MM.1S (cell line): Measurements from ENCODE around the gene MCHR1.

Experiments used
- DNase-seq: peaks from one replicate; pipeline ENCODE4 v3.0.0-alpha.2; 2015
- H2AFZ ChIP-seq: fragments of 300-600 bp; sonication (generic); 2 replicates; pipeline ENCODE4 v1.6.0; 2016; ENCODE audit warnings: antibody characterized with exemption, low read length
- H3F3A ChIP-seq: fragments of 300-600 bp; sonication (generic); 2 replicates; pipeline ENCODE4 v1.6.1; 2016; ENCODE audit warnings: mild to moderate bottlenecking, antibody characterized with exemption, low read length, moderate library complexity, mixed read lengths; ENCODE audit not compliant: insufficient read depth
- H3K27ac ChIP-seq: fragments of 300-600 bp; sonication (generic); 2 replicates; pipeline ENCODE4 v1.5.1; 2016; ENCODE audit warnings: mild to moderate bottlenecking, low read length
- H3K27me3 ChIP-seq: fragments of 300-600 bp; sonication (generic); replicated peaks from 2 replicates; pipeline ENCODE4 v1.6.0; 2016; ENCODE audit warnings: low read length; ENCODE audit not compliant: insufficient read depth
- H3K36me3 ChIP-seq: fragments of 300-600 bp; sonication (generic); replicated peaks from 2 replicates; pipeline ENCODE4 v1.6.1; 2016; ENCODE audit warnings: mild to moderate bottlenecking, low read length, mixed read lengths; ENCODE audit not compliant: insufficient read depth
- H3K4me1 ChIP-seq: fragments of 300-600 bp; sonication (generic); 2 replicates; pipeline ENCODE4 v1.6.1; 2016; ENCODE audit warnings: low read length, mixed read lengths
- H3K4me2 ChIP-seq: fragments of 300-600 bp; sonication (generic); 2 replicates; pipeline ENCODE4 v1.6.0; 2016; ENCODE audit warnings: low read depth, low read length
- H3K4me3 ChIP-seq: fragments of 300-600 bp; sonication (generic); 2 replicates; pipeline ENCODE4 v1.5.1; 2016; ENCODE audit warnings: low read length, mixed read lengths
- H3K79me2 ChIP-seq: fragments of 300-600 bp; sonication (generic); 2 replicates; pipeline ENCODE4 v1.6.1; 2016; ENCODE audit warnings: mixed run types, low read length, mixed read lengths
- H3K9ac ChIP-seq: fragments of 300-600 bp; sonication (generic); 2 replicates; pipeline ENCODE4 v1.6.1; 2016; ENCODE audit warnings: low read length, mixed read lengths
- H3K9me2 ChIP-seq: fragments of 300-600 bp; sonication (generic); replicated peaks from 2 replicates; pipeline ENCODE4 v1.6.1; 2016; ENCODE audit warnings: mild to moderate bottlenecking, low read length, mixed read lengths; ENCODE audit not compliant: insufficient read depth
- H3K9me3 ChIP-seq: fragments of 300-600 bp; sonication (generic); replicated peaks from 2 replicates; pipeline ENCODE4 v1.6.1; 2016; ENCODE audit warnings: mild to moderate bottlenecking, low read length, mixed read lengths; ENCODE audit not compliant: insufficient read depth
- H4K20me1 ChIP-seq: fragments of 300-600 bp; sonication (generic); 2 replicates; pipeline ENCODE4 v1.6.1; 2016; ENCODE audit warnings: mild to moderate bottlenecking, low read length, moderate library complexity, mixed read lengths; ENCODE audit not compliant: insufficient read depth
- CTCF ChIP-seq: fragments of 300-600 bp; sonication (generic); IDR thresholded peaks from 2 replicates; pipeline ENCODE4 v1.5.1; 2016; ENCODE audit warnings: antibody characterized with exemption, low read length, mixed read lengths
- EZH2 ChIP-seq: fragments of 300-600 bp; sonication (generic); optimal IDR thresholded peaks from 2 replicates; pipeline ENCODE3; 2017; ENCODE audit warnings: low read depth, mild to moderate bottlenecking, antibody characterized with exemption, low read length, mixed read lengths
- EZH2phosphoT487 ChIP-seq: fragments of 300-600 bp; sonication (generic); IDR thresholded peaks from 2 replicates; pipeline ENCODE4 v1.6.1; 2018; ENCODE audit warnings: antibody characterized with exemption, low read length

The MCHR1 gene

GRCh38 chr22:40679249-40679963 lies at the start of gene MCHR1:
TSS of gene MCHR1 (plus strand) at chr22:40679484. CDS start at chr22:40679653, 169 bp downstream.
- Histone ChIP-seq H3F3A (no peaks in the 10 kb centered on the region), H3K9me3 (no peaks in the 10 kb centered on the region), H3K9ac (no peak within 1 kb of the TSS), H3K4me2 (no peak within 1 kb of the TSS), H3K79me2 (no peaks in the 10 kb centered on the region), H3K4me1 (no peaks in the 10 kb centered on the region), H3K27ac (no peak within 1 kb of the TSS), H3K36me3 (no peaks in the 10 kb centered on the region), H4K20me1 (no peaks in the 10 kb centered on the region), H3K4me3 (no peak within 1 kb of the TSS), H3K27me3 (peaks cover 10% of the 10 kb centered on the region), H2AFZ (no peak within 1 kb of the TSS), H3K9me2 (no peaks in the 10 kb centered on the region)
- TF ChIP-seq EZH2, result no peak
- no peak for TF ChIP-seq CTCF
- no peak for TF ChIP-seq EZH2phosphoT487
- no peak for DNase-seq

- H4K20me1 ChIP-seq, result 0 out of 2 replicates have a peak, but pooled peaks cover 6% of the 10 kb centered on the region
- H3K9me3 ChIP-seq, result no peaks in the 10 kb centered on the region
- no peaks in the 10 kb centered on the region for H3F3A ChIP-seq
- no peak overlapping the region for H3K4me3 ChIP-seq
- H3K4me2 ChIP-seq, result no peak overlapping the region
- H3K4me1 ChIP-seq, result peaks cover 7% of the 10 kb centered on the region
- TF ChIP-seq EZH2phosphoT487, result no peak
- TF ChIP-seq EZH2, result no peak
- TF ChIP-seq CTCF, result no peak
- peaks cover 94% of the 10 kb centered on the region for H3K79me2 ChIP-seq
- H3K36me3 ChIP-seq, result no peaks in the 10 kb centered on the region
- H3K27me3 ChIP-seq, result no peaks in the 10 kb centered on the region
- H3K9me2 ChIP-seq, result no peaks in the 10 kb centered on the region
- H2AFZ ChIP-seq, result no peak overlapping the region
- DNase-seq, result no peak
- no peak overlapping the region for H3K27ac ChIP-seq
- H3K9ac ChIP-seq, result no peak overlapping the region
Observed at GRCh38 chr22:40631925-40632324, 47.4 kb upstream of the MCHR1 start.

GRCh38 chr22:40633036-40633435 lies 46.2 kb upstream of the MCHR1 start:
- DNase-seq, result no peak
- H3K79me2 ChIP-seq, result peaks cover 83% of the 10 kb centered on the region
- H2AFZ ChIP-seq, result no peak overlapping the region
- no peaks in the 10 kb centered on the region for H3K9me2 ChIP-seq
- H3K4me3 ChIP-seq, result no peak overlapping the region
- no peaks in the 10 kb centered on the region for H3K9me3 ChIP-seq
- TF ChIP-seq EZH2 (no peak), CTCF (no peak), EZH2phosphoT487 (no peak)
- no peaks in the 10 kb centered on the region for H3K36me3 ChIP-seq
- H4K20me1 ChIP-seq, result 0 out of 2 replicates have a peak, but pooled peaks cover 6% of the 10 kb centered on the region
- H3K27ac ChIP-seq, result no peak overlapping the region
- H3K4me1 ChIP-seq, result peaks cover 7% of the 10 kb centered on the region
- H3K4me2 ChIP-seq, result no peak overlapping the region
- no peak overlapping the region for H3K9ac ChIP-seq
- no peaks in the 10 kb centered on the region for H3K27me3 ChIP-seq
- H3F3A ChIP-seq, result no peaks in the 10 kb centered on the region
